H1 (cell line): ENCODE results near the gene PRR33. TPM values are rescaled to one million over a fixed set of nuclear protein-coding genes. Genes with fewer than 3 reads are reported as not detected.

ENCODE experiments used
- CTCF ChIA-PET: fragments of 300-600 bp; sonication (Branson Sonifier 250); formaldehyde crosslinking; loops from one replicate; lab custom pipeline; 2021; ENCODE audit not compliant: partially characterized antibody; lab: Charles Lee
- POLR2A ChIA-PET: fragments of 300-600 bp; sonication (Branson Sonifier 250); formaldehyde crosslinking; loops from one replicate; lab custom pipeline; 2021; ENCODE audit warnings: inconsistent platforms; ENCODE audit not compliant: partially characterized antibody; lab: Charles Lee
- DNase-seq, 2 experiments: peaks; one replicate each; pipeline versions ENCODE4 v3.0.0 to v3.0.0-alpha.2; 2010 to 2022; ENCODE audit warnings: low spot score in 2 of 2, low read depth in 1 of 2, mixed read lengths in 1 of 2
- FAIRE-seq: peaks from 2 replicates; lab custom pipeline; 2011; peaks lifted over from hg19 to GRCh38; lab: Jason Lieb, UNC
- H2AFZ ChIP-seq: 2 replicates; pipeline ENCODE4 v1.8.1; 2012; ENCODE audit warnings: low read length, inconsistent platforms
- H2AK5ac ChIP-seq: 2 replicates; pipeline ENCODE4 v1.6.1; 2013; ENCODE audit warnings: low read depth, low read length
- H2BK120ac ChIP-seq: replicated peaks from 2 replicates; pipeline ENCODE3; 2013; ENCODE audit warnings: low read depth, low read length, inconsistent platforms
- H2BK12ac ChIP-seq: 2 replicates; pipeline ENCODE4 v1.6.1; 2013; ENCODE audit warnings: low read depth, low read length
- H2BK15ac ChIP-seq: 2 replicates; pipeline ENCODE4 v1.6.1; 2013; ENCODE audit warnings: low read length
- H2BK20ac ChIP-seq: 2 replicates; pipeline ENCODE4 v1.6.1; 2013; ENCODE audit warnings: low read length
- H2BK5ac ChIP-seq: 2 replicates; pipeline ENCODE4 v1.6.1; 2013; ENCODE audit warnings: low read depth, low read length
- H3K14ac ChIP-seq: 2 replicates; pipeline ENCODE4 v1.6.1; 2013; ENCODE audit warnings: inconsistent platforms; ENCODE audit not compliant: insufficient read length
- H3K18ac ChIP-seq: 2 replicates; pipeline ENCODE4 v1.6.1; 2013; ENCODE audit warnings: low read length; ENCODE audit errors: extremely low read depth
- H3K23ac ChIP-seq: 2 replicates; pipeline ENCODE4 v1.6.1; 2013; ENCODE audit warnings: inconsistent platforms; ENCODE audit not compliant: insufficient read length
- H3K23me2 ChIP-seq: 2 replicates; pipeline ENCODE4 v1.6.1; 2013; ENCODE audit warnings: low read depth, low read length
- H3K27ac ChIP-seq: 2 replicates; pipeline ENCODE4 v1.6.1; 2011; ENCODE audit warnings: low read depth, low read length, inconsistent platforms
- H3K27me3 ChIP-seq, 4 experiments: replicated peaks in 1 of 4; 1 replicate in 1 of 4; 2 replicates in 3 of 4; pipeline versions ENCODE4 v1.6.1 to v1.8.1; 2011 to 2013; ENCODE audit warnings: low read length in 3 of 4, mild to moderate bottlenecking in 3 of 4, inconsistent platforms in 2 of 4, mixed read lengths in 2 of 4, moderate library complexity in 1 of 4; ENCODE audit not compliant: control insufficient read depth in 3 of 4, insufficient read depth in 3 of 4; ENCODE audit errors: extremely low read depth in 1 of 4
- H3K36me3 ChIP-seq, 4 experiments: 2 replicates each; pipeline versions ENCODE4 v1.6.1 to v1.8.1; 2011 to 2013; ENCODE audit warnings: mild to moderate bottlenecking in 4 of 4, low read length in 3 of 4, moderate library complexity in 2 of 4, control low read depth in 1 of 4, inconsistent platforms in 1 of 4; ENCODE audit not compliant: insufficient read depth in 4 of 4, control insufficient read depth in 2 of 4
- H3K4ac ChIP-seq: replicated peaks from 2 replicates; pipeline ENCODE3; 2013; ENCODE audit warnings: low read length, low read depth, mixed read lengths, inconsistent platforms; ENCODE audit not compliant: insufficient read length
- H3K4me1 ChIP-seq, 4 experiments: replicated peaks in 1 of 4; 1 replicate in 1 of 4; 2 replicates in 3 of 4; pipeline versions ENCODE4 v1.6.1 to v1.8.1; 2011 to 2013; ENCODE audit warnings: low read length in 3 of 4, inconsistent platforms in 2 of 4, mixed read lengths in 1 of 4; ENCODE audit not compliant: insufficient read depth in 4 of 4, control insufficient read depth in 3 of 4
- H3K4me2 ChIP-seq, 2 experiments: 2 replicates each; pipeline versions ENCODE4 v1.6.1 to v1.8.1; 2011 to 2013; ENCODE audit warnings: low read depth in 2 of 2, low read length in 2 of 2, control low read depth in 1 of 2, inconsistent platforms in 1 of 2, mild to moderate bottlenecking in 1 of 2; ENCODE audit not compliant: insufficient read depth in 1 of 2
- H3K4me3 ChIP-seq, 4 experiments: fragments of 200-600, 300-600 bp in 1 of 4; sonication (generic), shearing (Covaris generic), sonication (Bioruptor Twin) in 1 of 4; 2 replicates each; pipeline versions ENCODE4 v1.5.1 to v1.8.1; 2011 to 2016; ENCODE audit warnings: low read length in 4 of 4, low read depth in 3 of 4, control low read depth in 2 of 4, inconsistent platforms in 2 of 4, mild to moderate bottlenecking in 2 of 4, mixed read lengths in 1 of 4, moderate library complexity in 1 of 4; ENCODE audit not compliant: insufficient read depth in 2 of 4; ENCODE audit errors: extremely low read depth in 1 of 4
- H3K56ac ChIP-seq: replicated peaks from 2 replicates; pipeline ENCODE3; 2013; ENCODE audit warnings: low read depth, mild to moderate bottlenecking, mixed read lengths, low read length, inconsistent platforms; ENCODE audit not compliant: insufficient read length
- H3K79me1 ChIP-seq: 2 replicates; pipeline ENCODE4 v1.6.1; 2013; ENCODE audit warnings: low read depth, low read length, control low read depth
- H3K79me2 ChIP-seq, 2 experiments: 2 replicates each; pipeline versions ENCODE4 v1.6.1 to v1.8.1; 2012 to 2013; ENCODE audit warnings: low read length in 2 of 2, mild to moderate bottlenecking in 2 of 2, inconsistent platforms in 1 of 2; ENCODE audit not compliant: insufficient read depth in 2 of 2, control insufficient read depth in 1 of 2
- H3K9ac ChIP-seq, 4 experiments: replicated peaks in 1 of 4; 1 replicate in 1 of 4; 2 replicates in 3 of 4; pipeline versions ENCODE4 v1.6.1 to v1.8.1; 2011 to 2013; ENCODE audit warnings: low read depth in 3 of 4, low read length in 3 of 4, control low read depth in 2 of 4, mild to moderate bottlenecking in 2 of 4, moderate library complexity in 2 of 4, inconsistent platforms in 1 of 4; ENCODE audit errors: extremely low read depth in 1 of 4
- H3K9me3 ChIP-seq, 2 experiments: 2 replicates each; pipeline versions ENCODE4 v1.6.1 to v1.8.1; 2012 to 2013; ENCODE audit warnings: mild to moderate bottlenecking in 2 of 2, moderate library complexity in 2 of 2, control low read depth in 1 of 2, inconsistent platforms in 1 of 2, low read depth in 1 of 2, low read length in 1 of 2, mixed read lengths in 1 of 2; ENCODE audit not compliant: insufficient read depth in 2 of 2
- H4K20me1 ChIP-seq, 2 experiments: replicated peaks in 1 of 2; 2 replicates each; pipeline versions ENCODE3 to v1.8.1; 2011 to 2013; ENCODE audit warnings: inconsistent platforms in 2 of 2, low read length in 2 of 2, mild to moderate bottlenecking in 1 of 2; ENCODE audit not compliant: insufficient read depth in 2 of 2, control insufficient read depth in 1 of 2
- H4K5ac ChIP-seq: 2 replicates; pipeline ENCODE4 v1.6.1; 2013; ENCODE audit warnings: low read length, low read depth, mixed read lengths, inconsistent platforms; ENCODE audit not compliant: insufficient read length
- H4K8ac ChIP-seq: 2 replicates; pipeline ENCODE4 v1.8.0; 2013; ENCODE audit warnings: mild to moderate bottlenecking, moderate library complexity, low read length, inconsistent platforms; ENCODE audit not compliant: insufficient read depth; ENCODE audit errors: extremely low read depth
- H4K91ac ChIP-seq: replicated peaks from 2 replicates; pipeline ENCODE3; 2013; ENCODE audit warnings: low read length, mixed read lengths, inconsistent platforms; ENCODE audit not compliant: insufficient read length
- ATF3 ChIP-seq: IDR thresholded peaks from 2 replicates; pipeline ENCODE4 v1.6.1; 2011; ENCODE audit warnings: low read depth, mild to moderate bottlenecking, low read length; ENCODE audit not compliant: insufficient read depth
- BCL11A ChIP-seq, 2 experiments: IDR thresholded peaks; one replicate each; pipeline ENCODE4 v1.6.1; 2011; ENCODE audit warnings: low read depth in 2 of 2, low read length in 2 of 2, mild to moderate bottlenecking in 2 of 2
- CBX5 ChIP-seq: fragments of 300-800, 300-1000 bp; sonication (generic); IDR thresholded peaks from 2 replicates; pipeline ENCODE4 v1.7.1; 2016; ENCODE audit warnings: antibody characterized with exemption, low read length, low read depth
- CBX8 ChIP-seq: fragments of 300-800, 300-1000 bp; sonication (generic); IDR thresholded peaks from 2 replicates; pipeline ENCODE4 v1.7.1; 2016; ENCODE audit warnings: low read depth, low read length, borderline replicate concordance
- EP300 ChIP-seq, 2 experiments: IDR thresholded peaks; 1 replicate in 1 of 2; 2 replicates in 1 of 2; pipeline ENCODE4 v1.6.1; 2011 to 2012; ENCODE audit warnings: low read depth in 2 of 2, low read length in 2 of 2, mild to moderate bottlenecking in 2 of 2, borderline replicate concordance in 1 of 2, inconsistent platforms in 1 of 2, moderate library complexity in 1 of 2
- FOSL1 ChIP-seq: IDR thresholded peaks from 2 replicates; pipeline ENCODE4 v1.6.1; 2011; ENCODE audit warnings: mild to moderate bottlenecking, low read depth, low read length, moderate library complexity; ENCODE audit not compliant: insufficient read depth
- KDM1A ChIP-seq: fragments of 200-600, 300-600 bp; sonication (generic); IDR thresholded peaks from 2 replicates; pipeline ENCODE4 v1.7.1; 2016; ENCODE audit warnings: mild to moderate bottlenecking, low read length, borderline replicate concordance
- NRF1 ChIP-seq: IDR thresholded peaks from 2 replicates; pipeline ENCODE4 v1.6.1; 2011; ENCODE audit warnings: mild to moderate bottlenecking, low read depth, low read length, improper control_type of control experiment
- POU5F1 ChIP-seq: IDR thresholded peaks from 2 replicates; pipeline ENCODE4 v1.6.1; 2011; ENCODE audit warnings: low read depth, mild to moderate bottlenecking, low read length, moderate library complexity
- TCF12 ChIP-seq: IDR thresholded peaks from 2 replicates; pipeline ENCODE4 v1.6.1; 2011; ENCODE audit warnings: low read depth, mild to moderate bottlenecking, low read length
- ZNF274 ChIP-seq: IDR thresholded peaks from 2 replicates; pipeline ENCODE4 v1.7.0; 2012; ENCODE audit warnings: low read length, borderline replicate concordance; ENCODE audit errors: extremely low read depth
- WGBS, 2 experiments: shearing (Covaris generic) in 1 of 2; methylation state at CpG; one replicate each; pipeline versions ENCODE4 v1.1.6 to v1.1.7; 2013 to 2015; ENCODE audit warnings: low lambda C conversion rate in 2 of 2, mixed read lengths in 2 of 2, inconsistent platforms in 1 of 2, low coverage in 1 of 2, missing lambda C conversion rate in 1 of 2; ENCODE audit not compliant: insufficient replicate concordance in 2 of 2, insufficient coverage in 1 of 2, insufficient read length in 1 of 2; ENCODE audit errors: extremely low coverage in 1 of 2, missing lambda C conversion rate in 1 of 2; 5-methylcytosine and 5-hydroxymethylcytosine counted together
- polyA plus RNA-seq, 7 experiments: library from polyadenylated mRNA; depleted of rRNA in 3 of 7; stranded (reverse) in 5 of 7; unstranded in 2 of 7; fragments of >200 nt in 5 of 7; fragments of 200-250 nt in 2 of 7; gene quantifications; 1 replicate in 5 of 7; 2 replicates in 1 of 7; 4 replicates in 1 of 7; pipeline versions ENCODE4 v1.2.1 to v1.2.3, GENCODE V29; 2011 to 2013; ENCODE audit warnings: missing spikeins in 2 of 7, mixed read lengths in 2 of 7
- total RNA-seq: library from RNA; stranded (reverse); fragmentation: NEBNext Ultra II Directional; extraction: Animal tissue kit (Norgen Biotek cat#: 25700); gene quantifications from 2 replicates; pipeline ENCODE4 v1.2.1, GENCODE V29; 2021

Gene PRR33
- total and polyA plus RNA-seq, 2 of the 8 experiments (the other 6 are each of a cell fraction or from before 2014, with no cell fraction given): 0.02 TPM; not detected in 1

DNA sequence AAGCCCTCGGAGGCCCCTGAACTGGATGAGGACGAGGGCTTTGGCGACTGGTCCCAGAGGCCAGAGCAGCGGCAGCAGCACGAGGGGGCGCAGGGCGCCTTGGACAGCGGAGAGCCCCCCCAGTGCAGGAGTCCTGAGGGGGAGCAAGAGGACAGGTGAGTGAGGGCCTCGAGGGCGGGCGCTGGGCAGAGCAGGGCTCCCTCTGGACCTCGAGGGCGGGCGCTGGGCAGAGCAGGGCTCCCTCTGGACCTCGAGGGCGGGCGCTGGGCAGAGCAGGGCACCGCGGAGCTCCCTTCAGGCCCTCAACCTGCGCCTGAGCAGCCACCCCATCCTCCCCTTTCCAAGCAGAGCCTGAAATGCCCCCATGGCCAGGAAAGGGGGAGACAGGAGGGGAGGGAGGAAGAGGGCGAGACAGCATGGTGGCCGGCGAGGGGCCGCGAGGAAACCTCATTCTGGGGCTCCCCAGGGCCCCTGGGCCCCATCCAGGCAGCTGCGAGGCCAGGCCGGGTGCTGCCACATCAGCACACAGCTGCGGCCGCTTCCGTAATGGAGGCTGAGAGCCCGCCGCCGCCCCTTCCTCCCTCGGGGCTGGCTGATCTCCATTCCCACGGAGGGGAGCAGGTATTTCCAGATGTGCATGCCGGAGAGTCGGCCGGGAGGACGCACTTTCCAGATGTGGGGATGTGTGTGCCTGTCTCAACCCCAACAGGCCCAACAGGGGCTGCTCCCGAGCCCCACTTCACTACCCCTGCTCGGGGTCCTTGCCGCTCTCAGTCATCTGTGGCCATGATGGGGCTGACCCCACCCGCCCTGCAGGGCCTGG lies 10.0 kb downstream of the PRR33 start:
- H4K5ac ChIP-seq: no peak overlapping the region
- ChIA-PET POLR2A (no interaction called here), CTCF (interaction anchor here (0.6 to 4.8 kb wide), 56 partner anchors 10 to 889 kb away, joined by 3 to 170 read pairs (median 6); partner anchors contain the start of genes PRR33, SYT8, TNNI2 and TNNT3)
- H2BK120ac ChIP-seq: no peak overlapping the region
- no peak overlapping the region for H4K91ac ChIP-seq
- 86% methylated on average over 30 of the region's 43 CpGs; no CpG with 5 or more reads in 1 of the 2 experiments for WGBS, 2 experiments
- no peaks in the 10 kb centered on the region for H3K9me3 ChIP-seq
- H3K79me2 ChIP-seq: no peaks in the 10 kb centered on the region
- H4K20me1 ChIP-seq: no peaks in the 10 kb centered on the region
- H3K4me2 ChIP-seq: no peak overlapping the region
- no peak overlapping the region for H3K18ac ChIP-seq
- no peaks in the 10 kb centered on the region; a peak in 1 of 7 replicates for H3K27me3 ChIP-seq
- H3K4me3 ChIP-seq: no peak overlapping the region
- H2BK20ac ChIP-seq: no peak overlapping the region
- H2AFZ ChIP-seq: no peak overlapping the region
- no peak overlapping the region for H3K27ac ChIP-seq
- H3K79me1 ChIP-seq: no peaks in the 10 kb centered on the region
- FAIRE-seq (no peak), DNase-seq (no peak)
- H4K8ac ChIP-seq: peak overlapping the region; percentile 75; the same call in 1 of the 2 replicates
- no peak overlapping the region for H2AK5ac ChIP-seq
- no peak overlapping the region for H3K9ac ChIP-seq
- H3K23ac ChIP-seq: no peak overlapping the region
- H2BK12ac ChIP-seq: no peak overlapping the region
- H3K4ac ChIP-seq: no peak overlapping the region
- H3K14ac ChIP-seq: no peak overlapping the region
- H2BK15ac ChIP-seq: peak overlapping the region; percentile 72; the same call in 1 of the 2 replicates
- peaks cover 16% of the 10 kb centered on the region; the same call in 1 of the 2 replicates for H3K23me2 ChIP-seq
- H3K4me1 ChIP-seq: peaks cover 0 to 5% (median 2%) of the 10 kb centered on the region in 4 experiments; a peak in 3 of 7 replicates
- no peak overlapping the region for H3K56ac ChIP-seq
- H3K36me3 ChIP-seq: no peaks in the 10 kb centered on the region
- no peak overlapping the region for H2BK5ac ChIP-seq
- no peak for TF ChIP-seq BCL11A (IDR thresholded peaks at IDR 0.05; ENCODE audit: low read depth in 2 of 2, low read length in 2 of 2)
- TF ChIP-seq KDM1A: no peak
- no peak for TF ChIP-seq NRF1
- no peak for TF ChIP-seq FOSL1
- no peak for TF ChIP-seq ATF3
- TF ChIP-seq EP300 (IDR thresholded peaks at IDR 0.05; ENCODE audit: borderline replicate concordance in 1 of 2, low read depth in 2 of 2, low read length in 2 of 2): no peak
- no peak for TF ChIP-seq POU5F1
- no peak for TF ChIP-seq CBX8
- TF ChIP-seq ZNF274: no peak
- no peak for TF ChIP-seq TCF12
- no peak for TF ChIP-seq CBX5
